ENCODE measurements around the gene FCER2. TPM values are rescaled to one million over a fixed set of nuclear protein-coding genes. Genes with fewer than 3 reads are reported as not detected.

Gene FCER2
- total RNA-seq, 3 donors from 2014 or later = 0.26 to 0.44 (median 0.29) TPM

DNA sequence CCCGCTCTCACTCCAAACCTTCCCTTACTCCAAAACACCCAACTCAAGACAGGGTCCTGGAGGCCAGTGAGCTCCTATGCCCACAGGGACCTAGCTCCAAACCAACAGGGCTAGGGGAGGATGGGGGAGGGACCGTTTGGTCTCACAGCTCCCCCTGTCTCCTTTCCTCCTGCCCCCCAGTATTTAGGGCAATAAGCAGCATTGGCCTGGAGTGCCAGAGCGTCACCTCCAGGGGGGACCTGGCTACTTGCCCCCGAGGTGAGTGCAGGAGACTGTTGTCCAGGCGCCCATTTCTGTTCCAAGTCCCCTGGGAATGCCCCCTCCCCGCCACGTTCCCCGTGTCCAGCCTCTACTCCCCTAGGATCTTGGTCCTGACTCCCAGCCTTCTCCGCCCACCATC lies 32.3 kb downstream of the FCER2 start:
- no peak overlapping the region for H3K4me3 ChIP-seq
- intact Hi-C loops (cut with DNase I, micrococcal nuclease) = no loop called here

DNA sequence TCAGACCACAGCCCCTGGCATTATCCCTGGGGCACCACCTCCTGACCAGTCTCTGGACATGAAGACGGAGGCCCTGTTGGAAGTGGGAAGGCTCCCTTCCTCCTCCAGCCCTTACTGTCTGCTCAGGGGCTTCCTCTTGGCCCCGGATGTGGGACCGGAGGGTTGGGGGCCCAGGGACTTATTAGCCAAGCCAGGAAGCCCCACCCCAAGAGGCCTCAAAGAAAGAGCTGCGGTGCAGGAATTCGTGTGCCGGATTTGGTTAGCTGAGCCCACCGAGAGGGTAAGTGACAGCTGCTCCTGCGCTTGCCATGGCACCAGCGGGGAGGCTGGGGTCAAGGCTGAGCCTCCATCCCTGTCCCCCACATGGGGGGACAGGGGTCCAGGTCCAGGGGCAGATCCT lies 33.1 kb downstream of the FCER2 start, which contains the start of gene RETN:
RETN (plus strand) TSS at position 208 of the 400 bp plus-strand sequence. CDS start 278 bp downstream, outside the sequence.
- TF ChIP-seq, protein P1, sequence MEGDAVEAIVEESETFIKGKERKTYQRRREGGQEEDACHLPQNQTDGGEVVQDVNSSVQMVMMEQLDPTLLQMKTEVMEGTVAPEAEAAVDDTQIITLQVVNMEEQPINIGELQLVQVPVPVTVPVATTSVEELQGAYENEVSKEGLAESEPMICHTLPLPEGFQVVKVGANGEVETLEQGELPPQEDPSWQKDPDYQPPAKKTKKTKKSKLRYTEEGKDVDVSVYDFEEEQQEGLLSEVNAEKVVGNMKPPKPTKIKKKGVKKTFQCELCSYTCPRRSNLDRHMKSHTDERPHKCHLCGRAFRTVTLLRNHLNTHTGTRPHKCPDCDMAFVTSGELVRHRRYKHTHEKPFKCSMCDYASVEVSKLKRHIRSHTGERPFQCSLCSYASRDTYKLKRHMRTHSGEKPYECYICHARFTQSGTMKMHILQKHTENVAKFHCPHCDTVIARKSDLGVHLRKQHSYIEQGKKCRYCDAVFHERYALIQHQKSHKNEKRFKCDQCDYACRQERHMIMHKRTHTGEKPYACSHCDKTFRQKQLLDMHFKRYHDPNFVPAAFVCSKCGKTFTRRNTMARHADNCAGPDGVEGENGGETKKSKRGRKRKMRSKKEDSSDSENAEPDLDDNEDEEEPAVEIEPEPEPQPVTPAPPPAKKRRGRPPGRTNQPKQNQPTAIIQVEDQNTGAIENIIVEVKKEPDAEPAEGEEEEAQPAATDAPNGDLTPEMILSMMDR (IDR thresholded peaks at IDR 0.05) = no peak
- Histone ChIP-seq H3K4me3 (no peak within 1 kb of the TSS), H3K36me3 (ENCODE audit: low read depth) (no peaks in the 10 kb centered on the region), H3K9me3 (no peaks in the 10 kb centered on the region), H3K4me1 (ENCODE audit: low read depth) (no peaks in the 10 kb centered on the region)
- DNase-seq = no peak
- ATAC-seq = no peak
- intact Hi-C loops (cut with DNase I, micrococcal nuclease) = no loop called here

More for the DNA sequence above, 32.3 kb downstream of the FCER2 start:
- TF ChIP-seq, protein P1 (IDR thresholded peaks at IDR 0.05) = no peak
- no peaks in the 10 kb centered on the region for H3K4me1 ChIP-seq (ENCODE audit: low read depth)
- H3K36me3 ChIP-seq (ENCODE audit: low read depth) = no peaks in the 10 kb centered on the region
- no peaks in the 10 kb centered on the region for H3K9me3 ChIP-seq
- no peak for ATAC-seq
- DNase-seq = no peak

DNA sequence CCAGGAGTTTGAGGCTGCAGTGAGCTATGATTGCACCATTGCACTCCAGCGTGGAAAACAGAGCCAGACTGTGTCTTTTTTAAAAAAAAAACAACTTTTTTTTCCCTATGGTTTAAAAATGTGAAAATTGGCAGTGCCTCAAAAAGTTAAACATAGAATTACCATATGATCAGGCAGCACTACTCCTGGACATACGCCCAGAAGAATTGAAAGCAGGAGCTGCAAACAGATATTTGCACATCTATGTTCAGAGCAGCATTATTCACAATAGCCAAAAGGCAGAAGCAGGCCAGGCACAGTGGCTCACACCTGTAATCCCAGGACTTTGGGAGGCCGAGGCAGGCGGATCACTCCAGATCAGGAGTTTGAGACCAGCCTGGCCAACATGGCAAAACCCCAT lies 36.9 kb downstream of the FCER2 start:
- no peaks in the 10 kb centered on the region for H3K4me1 ChIP-seq (ENCODE audit: low read depth)
- intact Hi-C loops (cut with DNase I, micrococcal nuclease) = no loop called here
- TF ChIP-seq, protein P1 (IDR thresholded peaks at IDR 0.05) = no peak
- no peaks in the 10 kb centered on the region for H3K36me3 ChIP-seq (ENCODE audit: low read depth)
- DNase-seq = no peak
- H3K9me3 ChIP-seq = no peaks in the 10 kb centered on the region
- no peak overlapping the region for H3K4me3 ChIP-seq
- ATAC-seq = no peak

DNA sequence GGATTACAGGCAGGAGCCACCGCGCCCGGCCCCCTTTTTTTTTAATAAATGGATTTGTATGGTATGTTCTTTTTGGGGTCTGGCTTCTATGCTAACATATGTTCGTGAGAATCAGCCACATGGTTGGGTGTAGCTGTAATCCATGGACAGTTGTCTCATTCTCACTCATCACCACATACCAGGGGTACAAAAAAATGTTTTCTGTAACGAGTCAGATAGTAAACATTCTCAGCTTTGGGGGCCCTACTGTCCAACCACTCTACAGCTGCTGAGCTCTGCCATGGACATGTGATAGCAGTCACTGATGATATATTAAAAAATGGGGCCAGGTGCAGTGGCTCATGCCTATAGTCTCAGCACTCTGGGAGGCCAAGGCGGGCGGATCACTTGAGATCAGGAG lies 38.2 kb downstream of the FCER2 start:
- intact Hi-C loops (cut with DNase I, micrococcal nuclease) = no loop called here
- H3K4me1 ChIP-seq (ENCODE audit: low read depth) = no peaks in the 10 kb centered on the region
- H3K9me3 ChIP-seq = no peaks in the 10 kb centered on the region
- TF ChIP-seq, protein P1 (IDR thresholded peaks at IDR 0.05) = no peak
- H3K36me3 ChIP-seq (ENCODE audit: low read depth) = no peaks in the 10 kb centered on the region
- ATAC-seq = no peak
- no peak overlapping the region for H3K4me3 ChIP-seq
- no peak for DNase-seq

DNA sequence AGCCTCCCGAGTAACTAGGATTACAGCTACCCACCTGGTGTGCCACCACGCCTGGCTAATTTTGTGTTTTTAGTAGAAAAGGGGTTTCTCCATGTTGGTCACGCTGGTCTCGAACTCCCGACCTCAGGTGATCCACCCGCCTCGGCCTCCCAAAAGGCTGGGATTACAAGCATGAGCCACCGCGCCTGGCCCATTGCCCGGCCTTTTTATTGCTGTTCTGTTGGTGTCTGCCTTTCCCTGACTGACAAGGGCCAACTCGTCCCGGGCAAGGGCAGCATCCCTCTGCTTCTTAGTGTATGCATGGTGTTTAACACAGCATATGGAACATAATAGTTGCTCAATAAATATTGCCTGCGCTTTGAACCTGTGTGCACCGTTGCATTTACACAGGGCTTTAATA lies 39.3 kb downstream of the FCER2 start:
- DNase-seq = no peak
- TF ChIP-seq, protein P1 (IDR thresholded peaks at IDR 0.05) = no peak
- H3K4me3 ChIP-seq = no peak overlapping the region
- no peaks in the 10 kb centered on the region for H3K4me1 ChIP-seq (ENCODE audit: low read depth)
- H3K36me3 ChIP-seq (ENCODE audit: low read depth) = no peaks in the 10 kb centered on the region
- intact Hi-C loops (cut with DNase I, micrococcal nuclease) = no loop called here
- no peaks in the 10 kb centered on the region for H3K9me3 ChIP-seq
- no peak for ATAC-seq
